D721Med (cell line): Measurements from ENCODE around the gene SLC17A5.

ENCODE experiments used
- DNase-seq: peaks from one replicate; pipeline ENCODE4 v3.0.0; 2011; ENCODE audit warnings: low spot score; ENCODE audit not compliant: insufficient read length
- FAIRE-seq: peaks from 2 replicates; lab custom pipeline; 2011; peaks lifted over from hg19 to GRCh38; lab: Jason Lieb, UNC
- CTCF ChIP-seq: IDR thresholded peaks from 2 replicates; pipeline ENCODE4 v1.5.1; 2012; ENCODE audit warnings: mild to moderate bottlenecking, control low read depth; ENCODE audit not compliant: insufficient read depth; ENCODE audit errors: missing control alignments

The SLC17A5 gene

DNA sequence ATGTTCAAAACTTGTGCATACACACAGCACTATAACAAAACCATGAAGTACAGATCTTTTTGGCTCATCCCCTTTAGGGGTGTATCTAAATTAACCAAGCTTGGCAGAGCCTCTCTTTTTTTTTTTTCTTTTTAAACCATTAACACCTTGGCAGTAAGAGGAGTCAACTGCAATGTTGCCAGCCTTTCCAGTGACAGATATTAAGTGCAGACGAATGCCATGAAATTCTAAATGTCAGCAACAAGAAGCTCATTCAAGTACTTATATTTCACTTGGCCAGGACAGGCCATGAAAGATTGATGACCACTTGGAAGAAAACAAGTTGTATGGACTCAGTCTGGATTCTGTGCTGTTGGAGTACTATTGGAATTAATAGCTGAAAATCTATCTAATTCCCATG, 49.8 kb downstream of the SLC17A5 start:
- FAIRE-seq, result no peak
- TF ChIP-seq CTCF, result no peak

DNA sequence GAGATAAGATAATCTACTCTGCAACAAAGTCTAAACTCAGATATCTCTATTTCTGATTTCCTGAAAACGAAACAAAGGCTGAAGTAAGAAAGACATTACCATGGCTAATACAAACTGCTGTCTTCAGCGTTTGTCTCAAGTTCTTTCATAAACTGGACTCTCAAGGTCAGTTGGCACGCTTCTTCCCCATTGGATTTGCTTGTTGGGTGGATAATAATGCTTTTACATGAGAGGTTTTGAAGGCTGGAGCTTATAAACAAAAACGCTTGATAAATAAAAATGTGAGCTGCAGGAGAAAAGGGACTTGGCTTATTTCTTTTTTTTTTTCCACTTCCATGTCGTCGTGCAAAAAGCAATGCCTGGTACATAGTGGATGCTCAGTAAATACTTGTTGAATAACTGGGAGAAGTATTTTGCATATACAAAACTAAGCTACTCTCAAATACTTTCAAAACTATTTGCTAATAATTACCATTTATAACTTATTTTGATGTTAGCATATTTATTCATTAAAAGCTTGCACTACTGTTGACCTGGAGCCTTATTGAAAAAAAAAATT, 67.3 kb downstream of the SLC17A5 start:
- DNase-seq, result no peak
- no peak for FAIRE-seq

More for the DNA sequence above, 49.8 kb downstream of the SLC17A5 start:
- DNase-seq, result no peak

DNA sequence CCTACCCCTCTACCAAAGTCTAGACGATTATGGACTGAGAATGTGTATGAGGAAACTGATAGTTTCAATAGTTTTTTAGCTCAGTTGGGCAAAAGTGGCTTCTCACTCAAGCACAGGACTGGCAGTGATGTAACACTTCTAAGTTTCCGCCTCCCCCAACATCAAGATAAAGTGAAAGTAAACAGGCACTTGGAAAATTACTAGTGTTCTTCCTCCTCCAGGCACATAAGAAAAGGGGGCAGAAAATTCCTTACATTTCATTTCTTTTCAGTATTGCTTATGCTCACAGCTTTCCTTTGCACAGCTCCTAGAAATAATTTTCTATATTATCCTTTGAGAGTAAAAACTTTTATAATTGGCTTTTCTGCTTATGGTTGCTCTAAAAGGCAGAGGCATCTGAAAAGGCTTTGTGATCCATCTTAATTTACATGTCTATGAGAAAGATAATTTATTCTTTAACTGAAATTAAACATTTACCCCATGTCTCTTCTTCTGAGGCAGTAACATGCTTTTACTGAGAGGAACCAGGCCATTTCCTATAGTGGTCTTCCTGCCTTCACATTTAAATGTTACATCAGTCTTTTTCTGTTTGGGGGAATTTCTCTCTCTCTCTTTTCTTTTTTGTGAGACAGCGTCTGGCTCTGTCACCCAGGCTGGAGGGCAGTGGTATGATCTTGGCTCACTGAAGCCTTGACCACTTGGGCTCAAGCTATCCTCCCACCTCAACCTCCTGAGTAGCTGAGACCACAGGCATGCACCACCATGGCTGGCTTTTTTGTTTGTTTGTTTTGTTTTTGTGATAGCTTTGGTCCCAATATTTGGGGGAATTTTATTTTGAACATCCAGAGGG, 68.0 kb downstream of the SLC17A5 start:
- no peak for TF ChIP-seq CTCF
- DNase-seq (no peak), FAIRE-seq (no peak)

More for the DNA sequence above, 67.3 kb downstream of the SLC17A5 start:
- TF ChIP-seq CTCF, result no peak

DNA sequence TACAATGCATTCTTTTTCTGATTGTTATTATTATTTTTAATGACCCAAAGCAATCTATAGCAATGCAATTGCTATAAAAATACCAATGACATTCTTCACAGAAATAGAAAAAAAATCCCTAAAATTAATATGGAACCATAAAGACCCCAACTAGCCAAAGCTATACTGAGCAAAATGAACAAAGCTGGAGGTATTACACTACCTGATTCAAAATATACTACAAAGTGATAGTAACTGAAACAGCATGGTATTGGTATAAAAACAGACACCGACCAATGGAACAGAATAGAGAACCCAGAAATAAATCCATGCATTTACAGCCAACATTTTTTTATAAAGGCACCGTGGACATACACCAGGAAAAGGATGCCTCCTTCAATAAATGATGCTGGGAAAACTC, 72.5 kb downstream of the SLC17A5 start:
- TF ChIP-seq CTCF, result no peak
- no peak for DNase-seq
- FAIRE-seq, result no peak

GRCh38 chr6:73580247-73581149, 73.3 kb downstream of the SLC17A5 start:
- FAIRE-seq, result no peak

GRCh38 chr6:73579851-73580246, 73.9 kb downstream of the SLC17A5 start:
- no peak for DNase-seq
- no peak for TF ChIP-seq CTCF
- no peak for FAIRE-seq

More at GRCh38 chr6:73580247-73581149, 73.3 kb downstream of the SLC17A5 start:
- TF ChIP-seq CTCF, result no peak
- no peak for DNase-seq
